GM10266 (cell line): ENCODE data around the gene COX7A2L.

Experiments used
- DNase-seq: peaks from one replicate; pipeline ENCODE4 v3.0.0; 2012; ENCODE audit errors: extremely low spot score
- CTCF ChIP-seq: IDR thresholded peaks from 2 replicates; pipeline ENCODE4 v1.5.1; 2012; ENCODE audit warnings: mild to moderate bottlenecking, low read depth; ENCODE audit not compliant: control insufficient read depth, insufficient read depth; ENCODE audit errors: missing control alignments

The COX7A2L gene

GRCh38 chr2:42376758-42377157, 15.7 kb upstream of the COX7A2L start:
- no peak for DNase-seq
- no peak for TF ChIP-seq CTCF

- DNase-seq: no peak
- no peak for TF ChIP-seq CTCF
Observed at GRCh38 chr2:42372474-42373200, 11.6 kb upstream of the COX7A2L start.

- no peak for DNase-seq
- TF ChIP-seq CTCF: no peak
Observed at GRCh38 chr2:42371611-42372473, 10.8 kb upstream of the COX7A2L start.

GRCh38 chr2:42369532-42370229, 8.7 kb upstream of the COX7A2L start:
- no peak for DNase-seq
- no peak for TF ChIP-seq CTCF

GRCh38 chr2:42368817-42369531, 8.0 kb upstream of the COX7A2L start:
- no peak for TF ChIP-seq CTCF
- DNase-seq: no peak

- DNase-seq: no peak
- TF ChIP-seq CTCF: no peak
Observed at GRCh38 chr2:42367835-42368234, 6.8 kb upstream of the COX7A2L start.
